Erythroblast (primary cell): Measurements from ENCODE around the gene FAM229B.

Source experiments
- GATA1 ChIP-seq: IDR thresholded peaks from 2 replicates; pipeline ENCODE4 v1.6.1; 2011; ENCODE audit warnings: low read depth, mild to moderate bottlenecking, control low read depth, low read length, moderate library complexity
- POLR2A ChIP-seq: IDR thresholded peaks from 2 replicates; pipeline ENCODE4 v1.6.1; 2011; ENCODE audit warnings: mild to moderate bottlenecking, low read length

- TF ChIP-seq POLR2A = no peak
- no peak for TF ChIP-seq GATA1
Measured at GRCh38 chr6:112145080-112145573, 57.7 kb downstream of the FAM229B start.
